ENCODE data around the gene GCSAML.

- TF ChIP-seq POLR2A (IDR thresholded peaks at IDR 0.05; ENCODE audit: low read depth, low read length) (no peak), POLR2AphosphoS5 (IDR thresholded peaks at IDR 0.05; ENCODE audit: low read depth, low read length) (no peak)
Observed at GRCh38 chr1:247578946-247579460, 30.1 kb downstream of the GCSAML start.
